Measurements from ENCODE around the gene CTNNBL1. TPM values are rescaled to one million over a fixed set of nuclear protein-coding genes. Genes with fewer than 3 reads are reported as not detected.

Gene CTNNBL1
- total and polyA plus RNA-seq, 2 experiments from 2014 or later, result 36.3 to 68.7 TPM

- TF ChIP-seq REST (IDR thresholded peaks at IDR 0.05; ENCODE audit: unreplicated experiment), result no peak
These were observed 92.2 kb downstream of the CTNNBL1 start (continued) for GRCh38 chr20:37786043-37786442.

DNA sequence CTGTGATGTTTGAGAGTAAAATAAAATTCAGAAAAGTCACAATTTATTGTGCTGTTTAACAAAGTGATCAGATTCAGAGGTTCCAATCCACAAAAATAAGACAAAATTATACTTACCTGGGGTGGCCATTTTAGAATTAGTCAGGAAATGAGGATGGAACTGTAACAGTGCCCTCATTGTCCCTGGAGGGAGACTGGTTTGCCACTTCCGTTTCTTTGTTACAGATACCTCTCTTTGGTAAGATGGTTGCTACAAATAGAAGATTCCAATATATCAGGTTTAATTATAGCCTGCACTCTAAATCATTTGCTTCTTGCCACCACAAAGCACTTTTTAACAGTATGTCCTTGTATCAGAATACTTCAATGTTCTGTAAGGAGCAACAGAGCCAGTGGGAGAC lies 95.6 kb downstream of the CTNNBL1 start:
- DNase-seq (ENCODE audit: low spot score) (no peak), ATAC-seq (no peak)
- Histone ChIP-seq H4K20me1 (replicated peaks; ENCODE audit: insufficient read depth) (no peaks in the 10 kb centered on the region; the same call in 1 of the 2 replicates), H3K27me3 (ENCODE audit: insufficient read depth) (no peaks in the 10 kb centered on the region), H3K27ac (ENCODE audit: low read depth) (no peak overlapping the region), H2AFZ (no peak overlapping the region), H3F3A (replicated peaks; ENCODE audit: low read depth) (no peaks in the 10 kb centered on the region), H3K4me2 (no peak overlapping the region), H3K4me1 (ENCODE audit: insufficient read depth) (peaks cover 4% of the 10 kb centered on the region; the same call in 1 of the 2 replicates), H3K79me2 (replicated peaks; ENCODE audit: insufficient read depth) (no peaks in the 10 kb centered on the region), H3K4me3 (no peak overlapping the region), H3K36me3 (ENCODE audit: insufficient read depth) (peaks cover 9% of the 10 kb centered on the region; the same call in 1 of the 2 replicates), H3K9me2 (ENCODE audit: insufficient read depth) (no peaks in the 10 kb centered on the region)
- Mint-ChIP-seq H3K9me3 (peaks cover 18% of the 10 kb centered on the region), H3K27ac (no peak overlapping the region), H3K4me1 (peaks cover 9% of the 10 kb centered on the region), H3K4me3 (no peak overlapping the region), H3K36me3 (ENCODE audit: low read depth) (peaks cover 32% of the 10 kb centered on the region), H3K27me3 (ENCODE audit: insufficient read depth, low read depth, poor library complexity) (peaks cover 2% of the 10 kb centered on the region)
- no peak for TF ChIP-seq POLR2AphosphoS5 (IDR thresholded peaks at IDR 0.05; ENCODE audit: low read depth)
- no peak for TF ChIP-seq REST (IDR thresholded peaks at IDR 0.05; ENCODE audit: unreplicated experiment)
- TF ChIP-seq JUNB (IDR thresholded peaks at IDR 0.05; ENCODE audit: unreplicated experiment), result no peak
- no peak for TF ChIP-seq EZH2phosphoT487 (IDR thresholded peaks at IDR 0.05; ENCODE audit: unreplicated experiment)
- no peak for TF ChIP-seq ZNF114 (CRISPR knock-in tag; IDR thresholded peaks at IDR 0.05)
- no peak for TF ChIP-seq ETS1 (IDR thresholded peaks at IDR 0.05)
- no peak for TF ChIP-seq STAT1 (IDR thresholded peaks at IDR 0.05; ENCODE audit: unreplicated experiment)
- no peak for TF ChIP-seq NANOG (IDR thresholded peaks at IDR 0.05; ENCODE audit: borderline replicate concordance)
- no peak for TF ChIP-seq ZNF331 (CRISPR knock-in tag; IDR thresholded peaks at IDR 0.05; ENCODE audit: low read depth)
- TF ChIP-seq EZH2 (IDR thresholded peaks at IDR 0.05; ENCODE audit: low read depth, unreplicated experiment), result no peak
- TF ChIP-seq, protein P1, sequence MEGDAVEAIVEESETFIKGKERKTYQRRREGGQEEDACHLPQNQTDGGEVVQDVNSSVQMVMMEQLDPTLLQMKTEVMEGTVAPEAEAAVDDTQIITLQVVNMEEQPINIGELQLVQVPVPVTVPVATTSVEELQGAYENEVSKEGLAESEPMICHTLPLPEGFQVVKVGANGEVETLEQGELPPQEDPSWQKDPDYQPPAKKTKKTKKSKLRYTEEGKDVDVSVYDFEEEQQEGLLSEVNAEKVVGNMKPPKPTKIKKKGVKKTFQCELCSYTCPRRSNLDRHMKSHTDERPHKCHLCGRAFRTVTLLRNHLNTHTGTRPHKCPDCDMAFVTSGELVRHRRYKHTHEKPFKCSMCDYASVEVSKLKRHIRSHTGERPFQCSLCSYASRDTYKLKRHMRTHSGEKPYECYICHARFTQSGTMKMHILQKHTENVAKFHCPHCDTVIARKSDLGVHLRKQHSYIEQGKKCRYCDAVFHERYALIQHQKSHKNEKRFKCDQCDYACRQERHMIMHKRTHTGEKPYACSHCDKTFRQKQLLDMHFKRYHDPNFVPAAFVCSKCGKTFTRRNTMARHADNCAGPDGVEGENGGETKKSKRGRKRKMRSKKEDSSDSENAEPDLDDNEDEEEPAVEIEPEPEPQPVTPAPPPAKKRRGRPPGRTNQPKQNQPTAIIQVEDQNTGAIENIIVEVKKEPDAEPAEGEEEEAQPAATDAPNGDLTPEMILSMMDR (conservative IDR thresholded peaks at IDR 0.05; ENCODE audit: low read depth in 2 of 2), result no peak

All from GM23338 (cell line).